HEK293 (cell line): ENCODE data around the gene MTMR12.

Source experiments
- CTCF ChIA-PET: fragments of 350-600 bp; formaldehyde crosslinking; extraction: SDS; loops from one replicate; lab custom pipeline; 2021; ENCODE audit warnings: antibody characterized with exemption; lab: Yijun Ruan, JAX
- POLR2A ChIA-PET: fragments of 300-600 bp; formaldehyde crosslinking; extraction: SDS; loops from one replicate; lab custom pipeline; 2020; ENCODE audit warnings: antibody characterized with exemption, inconsistent platforms; lab: Yijun Ruan, JAX
- H3K27ac ChIP-seq: fragments of 200-500 bp; sonication (Bioruptor generic); 2 replicates; pipeline ENCODE4 v1.5.1; 2014; ENCODE audit warnings: low read depth, low read length, control low read depth, inconsistent platforms; ENCODE audit errors: extremely low read depth
- H3K36me3 ChIP-seq, 2 experiments: fragments of 200-500 bp in 1 of 2; sonication (Bioruptor generic) in 1 of 2; 1 replicate in 1 of 2; 2 replicates in 1 of 2; pipeline ENCODE4 v1.5.1; 2014 to 2017; ENCODE audit warnings: inconsistent platforms in 2 of 2, low read length in 2 of 2; ENCODE audit not compliant: control insufficient read depth in 2 of 2, insufficient read depth in 1 of 2
- H3K4me1 ChIP-seq: fragments of 200-500 bp; sonication (Bioruptor generic); 2 replicates; pipeline ENCODE4 v1.5.1; 2014; ENCODE audit warnings: mild to moderate bottlenecking, low read length, inconsistent platforms; ENCODE audit not compliant: control insufficient read depth, insufficient read depth
- H3K4me3 ChIP-seq: 2 replicates; pipeline ENCODE4 v1.5.1; 2011; ENCODE audit warnings: low read depth, mild to moderate bottlenecking, control low read depth, low read length, moderate library complexity
- H3K9me3 ChIP-seq: fragments of 200-500 bp; sonication (Bioruptor generic); 2 replicates; pipeline ENCODE4 v1.5.1; 2014; ENCODE audit warnings: low read depth, low read length, inconsistent platforms; ENCODE audit not compliant: control insufficient read depth, insufficient read depth
- EGR2 ChIP-seq: fragments of 450-650 bp; formaldehyde crosslinking; IDR thresholded peaks from 2 replicates; pipeline ENCODE4 v1.5.1; 2016; ENCODE audit warnings: low read depth, missing biosample characterization, missing genetic modification characterization
- HOXD13 ChIP-seq: sonication (generic); formaldehyde crosslinking; IDR thresholded peaks from 2 replicates; pipeline ENCODE4 v1.8.0; 2022; ENCODE audit warnings: missing genetic modification reagents, borderline replicate concordance
- MEIS1 ChIP-seq: sonication (generic); formaldehyde crosslinking; IDR thresholded peaks from 2 replicates; pipeline ENCODE4 v1.8.1; 2022; ENCODE audit warnings: missing genetic modification reagents, mild to moderate bottlenecking, borderline replicate concordance
- PRDM1 ChIP-seq: fragments of 450-650 bp; formaldehyde crosslinking; IDR thresholded peaks from 2 replicates; pipeline ENCODE4; 2016; ENCODE audit warnings: missing biosample characterization, missing genetic modification characterization
- ZBTB21 ChIP-seq: fragments of 450-650 bp; formaldehyde crosslinking; IDR thresholded peaks from 2 replicates; pipeline ENCODE4 v1.5.1; 2017; ENCODE audit warnings: missing biosample characterization, missing genetic modification characterization
- ZBTB48 ChIP-seq: fragments of 450-650 bp; formaldehyde crosslinking; IDR thresholded peaks from 2 replicates; pipeline ENCODE4 v1.5.1; 2016; ENCODE audit warnings: missing biosample characterization, missing genetic modification characterization
- ZFP41 ChIP-seq: fragments of 450-650 bp; formaldehyde crosslinking; IDR thresholded peaks from 2 replicates; pipeline ENCODE4 v1.5.1; 2016; ENCODE audit warnings: missing biosample characterization, missing genetic modification characterization, borderline replicate concordance
- ZNF132 ChIP-seq: fragments of 450-650 bp; formaldehyde crosslinking; IDR thresholded peaks from 2 replicates; pipeline ENCODE4 v1.5.1; 2017; ENCODE audit warnings: missing biosample characterization, missing genetic modification characterization, borderline replicate concordance
- ZNF155 ChIP-seq: fragments of 450-650 bp; formaldehyde crosslinking; IDR thresholded peaks from 2 replicates; pipeline ENCODE4 v1.5.1; 2016; ENCODE audit warnings: missing biosample characterization, missing genetic modification characterization
- ZNF174 ChIP-seq: fragments of 450-650 bp; formaldehyde crosslinking; IDR thresholded peaks from 2 replicates; pipeline ENCODE4 v1.5.0; 2017; ENCODE audit warnings: missing biosample characterization, mild to moderate bottlenecking, missing genetic modification characterization
- ZNF202 ChIP-seq: fragments of 450-650 bp; formaldehyde crosslinking; IDR thresholded peaks from 2 replicates; pipeline ENCODE4 v1.5.1; 2016; ENCODE audit warnings: missing biosample characterization, missing genetic modification characterization, borderline replicate concordance
- ZNF292 ChIP-seq: fragments of 450-650 bp; formaldehyde crosslinking; IDR thresholded peaks from 2 replicates; pipeline ENCODE4 v1.5.1; 2016; ENCODE audit warnings: low read depth, missing biosample characterization, missing genetic modification characterization, borderline replicate concordance
- ZNF341 ChIP-seq: fragments of 450-650 bp; formaldehyde crosslinking; IDR thresholded peaks from 2 replicates; pipeline ENCODE4; 2016; ENCODE audit warnings: low read depth, missing biosample characterization, missing genetic modification characterization
- ZNF521 ChIP-seq: fragments of 450-650 bp; formaldehyde crosslinking; IDR thresholded peaks from 2 replicates; pipeline ENCODE4 v1.5.1; 2017; ENCODE audit warnings: missing biosample characterization, mild to moderate bottlenecking, missing genetic modification characterization
- ZNF558 ChIP-seq: fragments of 450-650 bp; formaldehyde crosslinking; IDR thresholded peaks from 2 replicates; pipeline ENCODE4 v1.5.1; 2016; ENCODE audit warnings: missing biosample characterization, missing genetic modification characterization
- ZNF585B ChIP-seq: fragments of 450-650 bp; formaldehyde crosslinking; IDR thresholded peaks from 2 replicates; pipeline ENCODE4 v1.5.1; 2016; ENCODE audit warnings: missing biosample characterization, missing genetic modification characterization
- ZNF600 ChIP-seq: fragments of 450-650 bp; formaldehyde crosslinking; IDR thresholded peaks from 2 replicates; pipeline ENCODE4 v1.5.1; 2016; ENCODE audit warnings: missing biosample characterization, missing genetic modification characterization
- ZNF777 ChIP-seq: fragments of 450-650 bp; formaldehyde crosslinking; IDR thresholded peaks from 2 replicates; pipeline ENCODE4 v1.5.1; 2017; ENCODE audit warnings: missing biosample characterization, missing genetic modification characterization, borderline replicate concordance
- TF ChIP-seq, protein P1 (sequence below): fragments of 450-650 bp; formaldehyde crosslinking; IDR thresholded peaks from 2 replicates; pipeline ENCODE4 v1.5.1; 2016; ENCODE audit warnings: missing biosample characterization, missing genetic modification characterization, borderline replicate concordance
- TF ChIP-seq, protein P2 (sequence below): fragments of 450-650 bp; formaldehyde crosslinking; IDR thresholded peaks from 2 replicates; pipeline ENCODE4 v1.5.1; 2017; ENCODE audit warnings: missing biosample characterization, missing genetic modification characterization
- TF ChIP-seq, protein P3 (sequence below): fragments of 450-650 bp; formaldehyde crosslinking; IDR thresholded peaks from 2 replicates; pipeline ENCODE4 v1.5.1; 2016; ENCODE audit warnings: missing biosample characterization, missing genetic modification characterization
- TF ChIP-seq, protein P4 (sequence below): fragments of 450-650 bp; formaldehyde crosslinking; IDR thresholded peaks from 2 replicates; pipeline ENCODE4 v1.5.1; 2016; ENCODE audit warnings: missing biosample characterization, missing genetic modification characterization, low read depth

Gene MTMR12

DNA sequence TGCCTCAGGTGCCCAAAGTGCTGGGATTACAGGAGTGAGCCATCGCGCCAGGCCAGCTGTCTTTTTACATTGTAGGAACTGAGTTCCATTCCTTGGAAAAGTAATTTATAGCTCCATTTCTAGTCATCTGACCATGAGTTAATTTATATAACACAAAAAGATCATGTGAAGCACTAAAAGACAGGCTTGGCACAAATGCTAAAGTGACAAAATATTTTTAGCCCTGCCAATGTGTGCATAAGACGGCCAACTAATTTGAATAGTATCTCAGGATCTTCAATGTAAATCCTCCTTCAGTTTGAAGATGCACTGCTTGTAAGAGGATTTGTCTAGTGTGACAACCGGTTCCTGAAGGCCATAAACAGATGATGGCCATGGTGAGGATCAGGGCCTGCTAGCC lies 49.1 kb downstream of the MTMR12 start:
- H3K4me1 ChIP-seq = no peaks in the 10 kb centered on the region
- POLR2A ChIA-PET = no interaction called here
- CTCF ChIA-PET = no interaction called here

DNA sequence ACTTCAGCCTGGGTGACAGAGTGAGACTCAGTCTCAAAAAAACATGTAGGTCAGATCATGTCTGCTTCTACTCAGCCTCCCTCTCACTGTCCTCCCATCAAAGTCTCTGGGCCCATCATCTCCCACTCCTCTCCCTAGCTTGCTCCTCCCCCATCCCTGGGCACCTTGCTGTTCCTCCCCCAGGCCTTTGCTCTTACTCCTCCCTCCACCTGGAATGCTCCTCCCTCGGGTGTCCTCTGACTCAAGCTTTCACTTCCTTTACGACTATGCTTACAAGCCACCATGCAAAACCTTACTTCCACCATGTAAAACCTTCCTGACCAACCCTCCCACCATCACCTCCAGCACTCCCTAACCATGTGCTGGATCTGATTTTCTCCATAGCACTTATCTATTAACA lies 51.5 kb downstream of the MTMR12 start:
- Histone ChIP-seq H3K4me1 (no peaks in the 10 kb centered on the region), H3K27ac (no peak overlapping the region), H3K4me3 (no peak overlapping the region), H3K36me3 (peaks cover 75 to 82% of the 10 kb centered on the region in 2 experiments), H3K9me3 (no peaks in the 10 kb centered on the region)
- ChIA-PET POLR2A (interaction anchor here (1.3 kb wide), 1 partner anchor 107 kb away, joined by 3 read pairs; no protein-coding TSS in a partner anchor), CTCF (interaction anchor here (0.6 to 0.9 kb wide), 2 partner anchors 68 to 227 kb away, joined by 3 to 4 read pairs; no protein-coding TSS in a partner anchor)
- TF ChIP-seq EGR2 (tag by site-specific recombination) (peak; percentile 57), ZNF341 (tag by site-specific recombination) (peak; percentile 56)
- TF ChIP-seq, protein P1, sequence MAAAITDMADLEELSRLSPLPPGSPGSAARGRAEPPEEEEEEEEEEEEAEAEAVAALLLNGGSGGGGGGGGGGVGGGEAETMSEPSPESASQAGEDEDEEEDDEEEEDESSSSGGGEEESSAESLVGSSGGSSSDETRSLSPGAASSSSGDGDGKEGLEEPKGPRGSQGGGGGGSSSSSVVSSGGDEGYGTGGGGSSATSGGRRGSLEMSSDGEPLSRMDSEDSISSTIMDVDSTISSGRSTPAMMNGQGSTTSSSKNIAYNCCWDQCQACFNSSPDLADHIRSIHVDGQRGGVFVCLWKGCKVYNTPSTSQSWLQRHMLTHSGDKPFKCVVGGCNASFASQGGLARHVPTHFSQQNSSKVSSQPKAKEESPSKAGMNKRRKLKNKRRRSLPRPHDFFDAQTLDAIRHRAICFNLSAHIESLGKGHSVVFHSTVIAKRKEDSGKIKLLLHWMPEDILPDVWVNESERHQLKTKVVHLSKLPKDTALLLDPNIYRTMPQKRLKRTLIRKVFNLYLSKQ (tag by site-specific recombination) = no peak

More for the DNA sequence above, 49.1 kb downstream of the MTMR12 start:
- Histone ChIP-seq H3K4me3 (no peak overlapping the region), H3K27ac (no peak overlapping the region), H3K36me3 (peaks cover 81 to 82% of the 10 kb centered on the region in 2 experiments), H3K9me3 (no peaks in the 10 kb centered on the region)
- TF ChIP-seq MEIS1 (no peak), PRDM1 (tag by site-specific recombination) (no peak), ZNF202 (tag by site-specific recombination) (no peak), ZNF132 (tag by site-specific recombination) (no peak)
- TF ChIP-seq, protein P2, sequence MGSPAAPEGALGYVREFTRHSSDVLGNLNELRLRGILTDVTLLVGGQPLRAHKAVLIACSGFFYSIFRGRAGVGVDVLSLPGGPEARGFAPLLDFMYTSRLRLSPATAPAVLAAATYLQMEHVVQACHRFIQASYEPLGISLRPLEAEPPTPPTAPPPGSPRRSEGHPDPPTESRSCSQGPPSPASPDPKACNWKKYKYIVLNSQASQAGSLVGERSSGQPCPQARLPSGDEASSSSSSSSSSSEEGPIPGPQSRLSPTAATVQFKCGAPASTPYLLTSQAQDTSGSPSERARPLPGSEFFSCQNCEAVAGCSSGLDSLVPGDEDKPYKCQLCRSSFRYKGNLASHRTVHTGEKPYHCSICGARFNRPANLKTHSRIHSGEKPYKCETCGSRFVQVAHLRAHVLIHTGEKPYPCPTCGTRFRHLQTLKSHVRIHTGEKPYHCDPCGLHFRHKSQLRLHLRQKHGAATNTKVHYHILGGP (tag by site-specific recombination) = no peak

DNA sequence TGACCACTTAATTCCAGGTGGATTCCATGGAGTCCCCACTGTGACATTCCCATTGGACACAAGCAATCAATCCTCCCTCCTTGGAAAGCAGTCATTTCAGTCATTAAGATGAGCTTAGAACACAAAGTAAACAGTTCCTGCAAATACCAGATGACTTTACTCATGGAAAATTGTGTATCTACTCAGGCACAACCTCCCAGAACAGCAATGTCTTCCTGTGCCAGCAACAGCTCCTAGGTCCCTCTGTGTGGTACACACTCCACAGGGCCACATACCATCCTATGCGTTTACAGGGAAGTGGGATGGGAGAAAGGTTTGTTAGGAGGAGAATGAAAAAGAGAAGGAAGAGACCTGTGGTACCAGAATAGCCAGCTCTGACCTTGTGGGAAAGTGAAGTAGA lies 53.7 kb downstream of the MTMR12 start:
- H3K36me3 ChIP-seq = peaks cover 63 to 80% of the 10 kb centered on the region in 2 experiments
- H3K4me1 ChIP-seq = no peaks in the 10 kb centered on the region
- POLR2A ChIA-PET = interaction anchor here (0.6 kb wide), 1 partner anchor 52 kb away, joined by 3 read pairs; no protein-coding TSS in a partner anchor
- no peak overlapping the region for H3K27ac ChIP-seq
- TF ChIP-seq HOXD13 (CRISPR knock-in tag) (no peak), ZNF585B (tag by site-specific recombination) (no peak), ZBTB21 (no peak)
- no peaks in the 10 kb centered on the region for H3K9me3 ChIP-seq
- no peak overlapping the region for H3K4me3 ChIP-seq
- CTCF ChIA-PET = interaction anchor here (0.6 kb wide), 2 partner anchors 35 to 331 kb away, joined by 3 to 4 read pairs; no protein-coding TSS in a partner anchor

DNA sequence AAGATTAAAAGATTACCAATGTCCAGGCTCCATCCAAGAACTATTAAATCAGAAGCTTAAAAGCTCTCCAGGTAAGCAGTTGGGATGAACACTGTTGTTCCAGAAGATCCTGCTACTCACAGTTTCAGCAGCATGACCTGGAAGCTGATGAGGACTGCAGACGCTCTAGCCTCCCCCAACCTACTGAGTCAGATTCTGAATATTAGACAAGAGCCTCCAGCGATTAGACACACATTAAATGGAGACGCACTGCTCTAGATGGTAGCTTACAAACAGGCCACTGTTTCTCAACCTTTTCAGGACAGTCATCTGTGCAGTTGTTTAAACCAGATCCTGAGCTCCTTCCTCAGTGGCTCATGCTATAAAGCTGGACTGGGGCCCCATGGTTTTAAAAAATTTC lies 54.3 kb downstream of the MTMR12 start:
- no peak overlapping the region for H3K27ac ChIP-seq
- H3K4me3 ChIP-seq = no peak overlapping the region
- peaks cover 65 to 80% of the 10 kb centered on the region in 2 experiments for H3K36me3 ChIP-seq
- H3K4me1 ChIP-seq = no peaks in the 10 kb centered on the region
- no peaks in the 10 kb centered on the region for H3K9me3 ChIP-seq
- ChIA-PET CTCF (interaction anchor here (0.6 kb wide), 1 partner anchor 332 kb away, joined by 4 read pairs; no protein-coding TSS in a partner anchor), POLR2A (no interaction called here)
- TF ChIP-seq ZNF155 (tag by site-specific recombination) (no peak), ZNF521 (tag by site-specific recombination) (no peak), ZNF777 (tag by site-specific recombination) (no peak), ZNF585B (tag by site-specific recombination) (no peak), ZNF292 (tag by site-specific recombination) (no peak), ZNF558 (tag by site-specific recombination) (no peak), ZNF600 (tag by site-specific recombination) (no peak), ZBTB48 (no peak), ZNF174 (tag by site-specific recombination) (no peak), ZFP41 (no peak)
- TF ChIP-seq, protein P3, sequence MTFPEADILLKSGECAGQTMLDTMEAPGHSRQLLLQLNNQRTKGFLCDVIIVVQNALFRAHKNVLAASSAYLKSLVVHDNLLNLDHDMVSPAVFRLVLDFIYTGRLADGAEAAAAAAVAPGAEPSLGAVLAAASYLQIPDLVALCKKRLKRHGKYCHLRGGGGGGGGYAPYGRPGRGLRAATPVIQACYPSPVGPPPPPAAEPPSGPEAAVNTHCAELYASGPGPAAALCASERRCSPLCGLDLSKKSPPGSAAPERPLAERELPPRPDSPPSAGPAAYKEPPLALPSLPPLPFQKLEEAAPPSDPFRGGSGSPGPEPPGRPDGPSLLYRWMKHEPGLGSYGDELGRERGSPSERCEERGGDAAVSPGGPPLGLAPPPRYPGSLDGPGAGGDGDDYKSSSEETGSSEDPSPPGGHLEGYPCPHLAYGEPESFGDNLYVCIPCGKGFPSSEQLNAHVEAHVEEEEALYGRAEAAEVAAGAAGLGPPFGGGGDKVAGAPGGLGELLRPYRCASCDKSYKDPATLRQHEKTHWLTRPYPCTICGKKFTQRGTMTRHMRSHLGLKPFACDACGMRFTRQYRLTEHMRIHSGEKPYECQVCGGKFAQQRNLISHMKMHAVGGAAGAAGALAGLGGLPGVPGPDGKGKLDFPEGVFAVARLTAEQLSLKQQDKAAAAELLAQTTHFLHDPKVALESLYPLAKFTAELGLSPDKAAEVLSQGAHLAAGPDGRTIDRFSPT (tag by site-specific recombination) = no peak
- TF ChIP-seq, protein P4, sequence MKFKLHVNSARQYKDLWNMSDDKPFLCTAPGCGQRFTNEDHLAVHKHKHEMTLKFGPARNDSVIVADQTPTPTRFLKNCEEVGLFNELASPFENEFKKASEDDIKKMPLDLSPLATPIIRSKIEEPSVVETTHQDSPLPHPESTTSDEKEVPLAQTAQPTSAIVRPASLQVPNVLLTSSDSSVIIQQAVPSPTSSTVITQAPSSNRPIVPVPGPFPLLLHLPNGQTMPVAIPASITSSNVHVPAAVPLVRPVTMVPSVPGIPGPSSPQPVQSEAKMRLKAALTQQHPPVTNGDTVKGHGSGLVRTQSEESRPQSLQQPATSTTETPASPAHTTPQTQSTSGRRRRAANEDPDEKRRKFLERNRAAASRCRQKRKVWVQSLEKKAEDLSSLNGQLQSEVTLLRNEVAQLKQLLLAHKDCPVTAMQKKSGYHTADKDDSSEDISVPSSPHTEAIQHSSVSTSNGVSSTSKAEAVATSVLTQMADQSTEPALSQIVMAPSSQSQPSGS (tag by site-specific recombination) = no peak
